ENCODE measurements around the gene RNF25.

DNA sequence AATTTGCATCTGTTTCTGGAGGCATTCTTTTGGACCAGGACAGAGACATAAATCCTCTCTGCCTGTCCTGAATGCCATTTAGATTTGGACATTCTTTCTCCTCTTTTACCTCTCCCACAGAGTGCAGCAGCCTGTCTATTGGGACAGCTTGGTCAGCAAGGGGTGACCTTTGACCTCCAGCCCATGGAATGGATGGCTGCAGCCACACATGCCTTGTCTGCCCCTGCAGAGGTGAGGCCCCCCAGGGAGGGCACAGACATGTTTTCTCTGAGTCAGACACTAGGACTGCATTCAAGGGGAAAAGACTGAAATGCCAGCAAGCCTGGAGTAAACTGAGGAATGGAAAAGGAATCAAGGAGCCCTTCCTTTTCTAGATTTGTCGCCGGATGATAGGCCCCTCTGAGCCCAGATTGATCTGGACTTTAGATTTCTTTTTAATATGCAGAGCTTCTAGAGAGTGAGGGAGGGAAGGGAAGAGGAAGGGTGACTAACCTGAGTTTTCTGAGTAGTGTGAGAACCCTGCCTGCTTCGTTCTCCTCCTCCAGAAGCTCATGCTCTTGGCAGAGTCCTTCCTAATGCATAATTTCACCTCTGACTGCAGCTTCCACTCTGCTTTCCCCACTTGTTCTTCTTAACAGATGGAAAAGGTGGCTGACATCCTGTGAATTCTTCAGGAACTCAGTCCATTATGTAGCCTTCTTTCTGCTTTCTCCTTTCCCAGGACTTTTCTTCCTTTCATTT, 22.8 kb upstream of the RNF25 start:
- TF ChIP-seq, protein P1, sequence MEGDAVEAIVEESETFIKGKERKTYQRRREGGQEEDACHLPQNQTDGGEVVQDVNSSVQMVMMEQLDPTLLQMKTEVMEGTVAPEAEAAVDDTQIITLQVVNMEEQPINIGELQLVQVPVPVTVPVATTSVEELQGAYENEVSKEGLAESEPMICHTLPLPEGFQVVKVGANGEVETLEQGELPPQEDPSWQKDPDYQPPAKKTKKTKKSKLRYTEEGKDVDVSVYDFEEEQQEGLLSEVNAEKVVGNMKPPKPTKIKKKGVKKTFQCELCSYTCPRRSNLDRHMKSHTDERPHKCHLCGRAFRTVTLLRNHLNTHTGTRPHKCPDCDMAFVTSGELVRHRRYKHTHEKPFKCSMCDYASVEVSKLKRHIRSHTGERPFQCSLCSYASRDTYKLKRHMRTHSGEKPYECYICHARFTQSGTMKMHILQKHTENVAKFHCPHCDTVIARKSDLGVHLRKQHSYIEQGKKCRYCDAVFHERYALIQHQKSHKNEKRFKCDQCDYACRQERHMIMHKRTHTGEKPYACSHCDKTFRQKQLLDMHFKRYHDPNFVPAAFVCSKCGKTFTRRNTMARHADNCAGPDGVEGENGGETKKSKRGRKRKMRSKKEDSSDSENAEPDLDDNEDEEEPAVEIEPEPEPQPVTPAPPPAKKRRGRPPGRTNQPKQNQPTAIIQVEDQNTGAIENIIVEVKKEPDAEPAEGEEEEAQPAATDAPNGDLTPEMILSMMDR (conservative IDR thresholded peaks at IDR 0.05; ENCODE audit: low read depth, low read length): no peak
- no peak for TF ChIP-seq EZH2 (IDR thresholded peaks at IDR 0.05; ENCODE audit: low read length, unreplicated experiment)
